ENCODE data around the gene BOLA1. TPM values are rescaled to one million over a fixed set of nuclear protein-coding genes. Genes with fewer than 3 reads are reported as not detected.
A peak's percentile ranks its signal among the peaks of the same experiment; 100 is the strongest.

The BOLA1 gene
- total RNA-seq, 1 donor from 2014 or later, result 6.4 TPM

- Mint-ChIP-seq H3K27ac (ENCODE audit: unreplicated experiment) (no peak overlapping the region), H3K27me3 (ENCODE audit: unreplicated experiment) (peaks cover 8% of the 10 kb centered on the region), H3K4me3 (ENCODE audit: unreplicated experiment) (peak overlapping the region; percentile 79), H3K36me3 (ENCODE audit: unreplicated experiment) (peaks cover 9% of the 10 kb centered on the region), H3K4me1 (ENCODE audit: low read depth, unreplicated experiment) (peaks cover 6% of the 10 kb centered on the region), H3K9me3 (ENCODE audit: unreplicated experiment) (peaks cover 4% of the 10 kb centered on the region)
- no peak for DNase-seq
- no peak for TF ChIP-seq CTCF (IDR thresholded peaks at IDR 0.05; ENCODE audit: partially characterized antibody, unreplicated experiment)
Observed at GRCh38 chr1:149916193-149916897, 17.0 kb downstream of the BOLA1 start.

GRCh38 chr1:149916898-149917252 lies 17.5 kb downstream of the BOLA1 start:
- DNase-seq, result no peak
- peaks cover 2% of the 10 kb centered on the region for H3K9me3 Mint-ChIP-seq (ENCODE audit: unreplicated experiment)
- peak overlapping the region; percentile 79 for H3K4me3 Mint-ChIP-seq (ENCODE audit: unreplicated experiment)
- H3K27ac Mint-ChIP-seq (ENCODE audit: unreplicated experiment), result no peak overlapping the region
- TF ChIP-seq CTCF (IDR thresholded peaks at IDR 0.05; ENCODE audit: partially characterized antibody, unreplicated experiment), result no peak
- H3K27me3 Mint-ChIP-seq (ENCODE audit: unreplicated experiment), result peaks cover 8% of the 10 kb centered on the region
- H3K36me3 Mint-ChIP-seq (ENCODE audit: unreplicated experiment), result peaks cover 4% of the 10 kb centered on the region
- peaks cover 6% of the 10 kb centered on the region for H3K4me1 Mint-ChIP-seq (ENCODE audit: low read depth, unreplicated experiment)

- Mint-ChIP-seq H3K27me3 (ENCODE audit: unreplicated experiment) (peaks cover 8% of the 10 kb centered on the region), H3K4me3 (ENCODE audit: unreplicated experiment) (peak within 1 kb of the TSS; percentile 79), H3K4me1 (ENCODE audit: low read depth, unreplicated experiment) (peaks cover 6% of the 10 kb centered on the region), H3K9me3 (ENCODE audit: unreplicated experiment) (peaks cover 2% of the 10 kb centered on the region), H3K36me3 (ENCODE audit: unreplicated experiment) (peaks cover 4% of the 10 kb centered on the region), H3K27ac (ENCODE audit: unreplicated experiment) (no peak within 1 kb of the TSS)
- peak; percentile 61 for DNase-seq
- TF ChIP-seq CTCF (IDR thresholded peaks at IDR 0.05; ENCODE audit: partially characterized antibody, unreplicated experiment), result no peak
Observed at GRCh38 chr1:149917571-149918144, 18.3 kb downstream of the BOLA1 start, which contains the start of gene SV2A. Gene SV2A (minus strand): TSS chr1:149917844. CDS start chr1:149913840, 4,004 bp downstream.

GRCh38 chr1:149923626-149924025 lies 24.3 kb downstream of the BOLA1 start:
- no peak for DNase-seq
- peaks cover 9% of the 10 kb centered on the region for H3K27me3 Mint-ChIP-seq (ENCODE audit: unreplicated experiment)
- H3K9me3 Mint-ChIP-seq (ENCODE audit: unreplicated experiment), result peaks cover 7% of the 10 kb centered on the region
- H3K4me1 Mint-ChIP-seq (ENCODE audit: low read depth, unreplicated experiment), result peaks cover 10% of the 10 kb centered on the region
- peaks cover 9% of the 10 kb centered on the region for H3K36me3 Mint-ChIP-seq (ENCODE audit: unreplicated experiment)
- no peak overlapping the region for H3K27ac Mint-ChIP-seq (ENCODE audit: unreplicated experiment)
- H3K4me3 Mint-ChIP-seq (ENCODE audit: unreplicated experiment), result no peak overlapping the region
- no peak for TF ChIP-seq CTCF (IDR thresholded peaks at IDR 0.05; ENCODE audit: partially characterized antibody, unreplicated experiment)

GRCh38 chr1:149925345-149925744 lies 26.0 kb downstream of the BOLA1 start:
- Mint-ChIP-seq H3K9me3 (ENCODE audit: unreplicated experiment) (peaks cover 9% of the 10 kb centered on the region), H3K4me3 (ENCODE audit: unreplicated experiment) (peak overlapping the region; percentile 2), H3K4me1 (ENCODE audit: low read depth, unreplicated experiment) (peaks cover 12% of the 10 kb centered on the region), H3K36me3 (ENCODE audit: unreplicated experiment) (peaks cover 9% of the 10 kb centered on the region), H3K27me3 (ENCODE audit: unreplicated experiment) (peaks cover 9% of the 10 kb centered on the region), H3K27ac (ENCODE audit: unreplicated experiment) (no peak overlapping the region)
- DNase-seq, result no peak
- no peak for TF ChIP-seq CTCF (IDR thresholded peaks at IDR 0.05; ENCODE audit: partially characterized antibody, unreplicated experiment)
